HG02642 (cell line): ENCODE results near the gene INTS11.
"Not testable (repeated sequence)": the region's sequence is repeated elsewhere in the genome, so short reads cannot be mapped to it uniquely, and the experiment has no call there.

Source experiments
- ATAC-seq: cut with Tn5 transposase; IDR thresholded peaks from one replicate; pipeline ENCODE4 v1.9.1; 2021; ENCODE audit warnings: mild to moderate bottlenecking; ENCODE audit not compliant: unreplicated experiment, poor library complexity

Gene INTS11

DNA sequence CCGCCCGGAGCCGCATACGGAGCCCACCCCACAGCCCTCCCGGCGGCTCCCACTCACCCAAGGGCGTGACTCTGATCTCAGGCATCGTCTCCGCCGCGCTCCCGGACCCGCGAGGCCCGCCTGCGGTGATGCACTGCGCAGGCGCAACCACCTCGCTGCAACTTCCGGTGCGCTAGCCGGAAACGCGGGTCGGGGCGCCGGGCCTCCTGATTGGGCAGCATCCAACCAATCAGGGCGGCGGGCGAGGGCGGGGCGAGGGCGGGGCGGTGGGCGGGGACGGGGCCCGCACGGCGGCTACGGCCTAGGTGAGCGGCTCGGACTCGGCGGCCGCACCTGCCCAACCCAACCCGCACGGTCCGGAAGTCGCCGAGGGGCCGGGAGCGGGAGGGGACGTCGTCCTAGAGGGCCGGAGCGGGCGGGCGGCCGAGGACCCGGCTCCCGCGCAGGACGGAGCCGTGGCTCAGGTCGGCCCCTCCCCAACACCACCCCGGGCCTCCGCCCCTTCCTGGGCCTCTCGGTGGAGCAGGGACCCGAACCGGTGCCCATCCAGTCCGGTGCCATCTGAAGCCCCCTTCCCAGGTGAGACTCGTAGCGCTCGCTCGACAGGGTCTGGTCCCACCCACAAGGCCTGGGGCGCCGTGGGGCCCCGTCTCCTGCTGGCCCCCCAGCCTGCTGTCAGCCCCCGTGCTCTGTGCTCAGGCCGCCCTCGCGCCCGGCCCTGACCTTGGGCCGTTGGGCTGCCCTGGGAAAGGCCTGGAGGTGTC, at the start of gene INTS11, which contains the start of gene CPTP:
Gene INTS11 (minus strand): TSS at position 137 of the 764 bp plus-strand sequence. CDS start 52 bp downstream, at position 85.
Gene CPTP (plus strand): TSS at position 279 of the 764 bp plus-strand sequence. CDS start 2,109 bp downstream, outside the sequence.
- ATAC-seq, result peak; percentile 75

GRCh38 chr1:1373815-1374588, 49.5 kb upstream of the INTS11 start:
- ATAC-seq, result no peak

GRCh38 chr1:1373051-1373814, 48.8 kb upstream of the INTS11 start:
- ATAC-seq, result no peak

- no peak for ATAC-seq
Observed at GRCh38 chr1:1371746-1372711, 47.6 kb upstream of the INTS11 start.

- ATAC-seq, result no peak
Observed at GRCh38 chr1:1371364-1371745, 46.9 kb upstream of the INTS11 start.

DNA sequence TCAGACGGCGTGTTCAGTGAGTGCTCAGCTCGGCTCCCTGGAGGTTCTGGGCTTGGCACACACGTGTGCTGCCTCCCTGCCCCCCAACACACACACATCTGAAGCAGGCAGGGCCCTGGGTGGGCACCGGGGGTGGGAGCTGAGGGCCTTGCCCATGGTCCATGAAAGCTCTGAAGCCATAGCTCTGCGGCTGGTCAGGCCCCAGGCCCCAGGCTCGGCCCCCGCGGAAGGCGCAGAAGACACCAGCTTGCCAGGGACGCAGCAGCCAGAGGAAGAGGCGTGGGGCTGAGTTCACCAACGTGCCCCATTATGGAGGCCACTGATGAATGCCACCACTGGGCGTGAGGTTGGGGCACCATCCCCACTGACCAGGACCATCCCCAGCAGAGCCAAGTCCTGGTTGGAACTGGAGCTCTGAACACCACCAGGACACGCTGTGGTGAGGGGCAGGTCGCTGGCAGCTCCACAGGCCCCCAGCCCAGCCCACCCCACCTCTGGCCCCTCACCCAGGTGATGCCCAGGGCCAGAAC, 46.4 kb upstream of the INTS11 start:
- no peak for ATAC-seq

DNA sequence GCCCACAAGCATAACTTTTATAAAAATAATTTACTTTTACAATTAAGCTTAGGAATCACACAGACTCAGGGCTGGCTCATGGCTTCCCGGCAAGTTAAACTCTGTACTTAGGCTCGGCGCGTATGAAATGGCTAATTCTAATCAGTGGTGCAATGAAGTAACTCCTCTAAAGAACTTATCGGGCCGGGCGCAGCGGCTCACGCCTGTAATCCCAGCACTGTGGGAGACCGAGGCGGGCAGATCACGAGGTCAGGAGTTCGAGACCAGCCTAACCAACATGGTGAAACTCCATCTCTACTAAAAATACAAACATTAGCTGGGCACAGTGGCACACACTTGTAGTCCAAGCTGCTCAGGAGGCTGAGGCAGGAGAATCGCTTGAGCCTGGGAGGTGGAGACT, 45.6 kb upstream of the INTS11 start:
- not testable (repeated sequence) for ATAC-seq

GRCh38 chr1:1367315-1367714, 42.9 kb upstream of the INTS11 start:
- ATAC-seq, result no peak

- ATAC-seq, result no peak
Observed at GRCh38 chr1:1366699-1367066, 42.2 kb upstream of the INTS11 start.

DNA sequence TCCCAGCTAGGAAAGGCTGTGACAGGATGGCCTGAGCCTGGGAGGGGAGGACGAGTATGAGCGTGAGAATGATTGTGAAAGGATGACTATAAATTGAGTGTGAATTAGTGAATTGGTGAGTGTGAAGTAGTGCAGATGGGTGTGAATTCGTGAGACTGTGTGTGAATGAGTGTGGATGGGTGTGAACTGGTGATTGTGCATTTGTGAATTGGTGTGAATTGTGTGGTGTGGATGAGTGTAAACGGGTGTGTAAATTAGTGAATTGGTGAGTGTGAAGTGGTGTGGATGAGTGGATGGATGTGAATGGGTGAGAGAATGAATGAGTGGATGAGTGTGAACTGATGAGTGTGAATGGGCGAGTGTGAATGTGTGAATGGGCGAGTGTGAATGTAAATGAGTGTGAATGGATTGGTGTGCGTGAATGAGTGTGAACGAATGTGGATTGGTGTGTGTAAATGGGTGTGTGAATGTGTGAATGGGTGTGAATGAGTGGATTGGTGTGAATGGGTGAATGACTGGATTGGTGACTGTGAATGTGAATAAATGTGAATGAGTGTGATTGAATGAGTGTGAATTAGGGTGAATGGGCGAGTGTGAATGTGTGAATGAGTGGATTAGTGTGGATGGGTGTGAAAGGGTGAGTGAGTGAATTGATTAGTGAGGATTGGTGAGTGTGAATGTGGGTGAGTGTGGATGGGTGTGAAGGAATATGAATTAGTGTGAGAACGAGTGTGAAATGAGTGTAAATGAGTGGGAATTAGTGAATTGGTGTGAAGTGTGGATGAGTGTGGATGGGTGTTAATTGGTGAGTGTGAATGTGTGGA, 41.6 kb upstream of the INTS11 start:
- no peak for ATAC-seq

DNA sequence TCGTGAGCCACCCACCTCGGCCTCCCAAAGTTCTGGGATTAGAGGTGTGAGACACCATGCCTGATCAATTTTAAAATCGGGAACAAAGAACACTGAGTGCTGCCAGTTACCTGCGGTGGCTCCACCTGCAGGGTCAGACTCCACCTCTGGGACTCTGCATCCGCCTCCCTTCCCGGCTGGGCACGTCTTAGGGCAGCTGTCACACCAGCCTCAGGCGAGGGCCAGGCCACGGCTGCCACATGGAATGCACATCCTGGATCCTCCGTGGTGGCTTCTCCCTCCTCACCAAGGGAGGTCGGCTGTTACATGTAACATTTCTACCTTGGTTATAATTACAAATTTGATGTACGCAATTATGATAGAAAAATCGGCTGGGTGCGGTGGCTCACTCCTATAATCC, 39.8 kb upstream of the INTS11 start:
- no peak for ATAC-seq

DNA sequence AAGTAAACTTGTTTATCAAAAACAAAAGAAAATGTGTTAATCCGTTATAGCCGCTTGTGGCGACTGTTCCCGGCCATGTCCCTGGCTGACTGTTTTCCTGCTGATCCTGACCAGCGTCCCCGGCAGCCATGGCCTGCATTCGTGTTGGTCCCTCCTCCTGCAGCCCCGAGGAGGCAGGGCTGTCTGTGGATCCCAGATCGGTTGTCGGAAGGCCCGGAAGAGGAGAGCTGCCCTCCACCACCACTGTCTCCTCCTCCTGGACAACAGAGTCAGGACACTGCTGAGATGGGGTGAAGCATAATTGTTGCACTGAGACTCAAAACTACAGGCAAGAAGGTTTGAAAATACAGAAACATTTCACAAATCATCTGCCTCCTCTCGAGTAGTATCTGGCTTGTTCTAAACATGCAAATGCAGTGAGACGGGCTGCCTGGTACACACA, 37.5 kb upstream of the INTS11 start:
- no peak for ATAC-seq

- no peak for ATAC-seq
Observed at GRCh38 chr1:1361233-1361981, 36.9 kb upstream of the INTS11 start.

DNA sequence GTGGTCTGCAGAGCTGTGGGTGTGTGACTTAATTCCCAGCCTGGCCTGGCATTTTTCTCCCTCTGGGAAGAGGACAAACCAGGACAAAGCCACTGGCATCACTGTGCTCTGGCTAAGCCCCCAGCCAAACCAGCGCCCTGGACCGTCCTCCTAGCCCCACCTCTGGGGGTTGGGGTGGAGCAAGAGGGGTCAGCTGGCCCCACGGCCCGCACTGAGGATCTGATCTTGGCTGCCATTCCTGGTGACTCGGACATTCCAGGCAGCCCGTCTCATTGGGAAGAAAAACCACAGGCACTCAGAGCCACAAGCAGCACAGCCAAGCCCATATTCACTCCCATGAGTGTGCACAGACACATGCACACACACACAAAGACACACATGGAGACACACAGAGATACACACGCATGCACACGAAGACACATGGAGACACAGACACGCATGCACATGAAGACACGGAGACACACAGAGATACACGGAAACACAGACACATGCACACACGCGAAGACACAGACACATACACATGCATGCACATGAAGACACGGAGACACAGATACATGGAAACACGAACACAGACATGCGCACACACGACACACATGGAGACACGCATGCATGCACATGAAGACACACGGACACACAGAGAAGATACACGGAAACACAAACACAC, 36.2 kb upstream of the INTS11 start:
- ATAC-seq, result no peak

DNA sequence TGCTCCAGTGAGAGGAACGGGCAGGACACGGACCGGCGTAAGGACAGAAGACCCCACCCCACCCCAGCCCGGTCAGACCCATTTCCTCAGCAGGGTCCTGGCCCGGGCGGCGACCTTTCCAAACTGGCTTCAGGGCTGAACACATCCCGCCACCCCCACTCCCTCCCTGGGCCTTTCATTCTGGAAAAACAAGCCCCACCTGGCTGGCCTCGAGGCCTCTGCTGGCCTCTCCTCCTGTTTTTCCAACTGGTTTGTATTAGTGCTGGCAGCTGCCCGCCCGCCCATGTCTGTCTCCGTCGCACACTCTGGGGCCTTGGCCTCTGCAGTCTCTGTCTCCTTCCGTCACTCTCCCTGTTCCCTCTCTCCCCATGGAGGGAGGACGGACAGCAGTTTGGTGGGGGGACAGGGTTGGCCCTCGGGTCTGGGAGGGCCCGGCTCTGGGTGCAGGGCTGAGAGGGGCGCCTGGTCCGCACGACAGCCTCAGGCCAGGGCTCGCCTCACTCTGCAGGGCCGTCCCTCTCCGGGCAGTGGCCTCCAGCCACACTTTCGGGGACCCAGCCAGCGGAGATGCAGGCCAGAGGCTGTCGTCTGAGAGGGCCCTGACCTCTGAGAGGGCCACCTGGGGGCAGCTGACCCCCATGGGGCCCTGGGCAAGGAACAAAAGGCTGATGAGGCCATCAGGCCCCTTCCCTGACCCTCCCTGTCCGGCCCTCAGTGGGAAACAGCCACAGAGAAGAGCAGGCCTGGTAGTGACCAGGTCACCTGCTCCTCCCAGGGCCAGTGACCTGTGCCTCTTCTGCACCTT, 35.4 kb upstream of the INTS11 start:
- ATAC-seq, result no peak

GRCh38 chr1:1359308-1359663, 34.8 kb upstream of the INTS11 start:
- ATAC-seq, result no peak
